HL-60 (cell line): Measurements from ENCODE around the gene ARRB1.
"Not testable (repeated sequence)": the region's sequence is repeated elsewhere in the genome, so short reads cannot be mapped to it uniquely, and the experiment has no call there.

Experiments
- DNase-seq, 2 experiments: peaks; one replicate each; pipeline ENCODE4 v3.0.0-alpha.2; 2010 to 2020; ENCODE audit warnings: low read depth in 1 of 2, low spot score in 1 of 2
- H3K27ac ChIP-seq: fragments of 250-450 bp; sonication (Bioruptor Pico); replicated peaks from 2 replicates; pipeline ENCODE4 v1.5.1; 2020; ENCODE audit warnings: mild to moderate bottlenecking, moderate library complexity
- H3K27me3 ChIP-seq: fragments of 250-450 bp; sonication (Bioruptor Pico); 2 replicates; pipeline ENCODE4 v1.5.1; 2021; ENCODE audit warnings: mild to moderate bottlenecking, moderate library complexity; ENCODE audit not compliant: insufficient read depth, poor library complexity, severe bottlenecking
- H3K4me3 ChIP-seq: replicated peaks from 2 replicates; pipeline ENCODE4 v1.5.1; 2011; ENCODE audit warnings: mild to moderate bottlenecking, control low read depth, low read length; ENCODE audit not compliant: insufficient read depth
- CTCF ChIP-seq: IDR thresholded peaks from one replicate; pipeline ENCODE4 v1.5.1; 2011; ENCODE audit warnings: low read length, control low read depth, inconsistent platforms; ENCODE audit not compliant: insufficient read depth
- GABPA ChIP-seq: IDR thresholded peaks from 2 replicates; pipeline ENCODE4 v1.6.1; 2012; ENCODE audit warnings: low read depth
- POLR2AphosphoS5 ChIP-seq: IDR thresholded peaks from 2 replicates; pipeline ENCODE4 v1.6.1; 2012; ENCODE audit warnings: low read depth
- REST ChIP-seq: IDR thresholded peaks from 2 replicates; pipeline ENCODE4 v1.6.1; 2012; ENCODE audit warnings: low read depth; ENCODE audit not compliant: insufficient replicate concordance
- SPI1 ChIP-seq: IDR thresholded peaks from 2 replicates; pipeline ENCODE4 v1.6.1; 2012; ENCODE audit warnings: low read depth, mild to moderate bottlenecking, borderline replicate concordance

Gene ARRB1

GRCh38 chr11:75380716-75381420, 29.4 kb upstream of the ARRB1 start:
- peak; percentile 44 to 78 for DNase-seq
- Histone ChIP-seq H3K27me3 (no peaks in the 10 kb centered on the region), H3K27ac (peak overlapping the region; percentile 85), H3K4me3 (no peak overlapping the region)
- no peak for TF ChIP-seq GABPA
- TF ChIP-seq REST = no peak
- TF ChIP-seq SPI1 = peak; percentile 93

GRCh38 chr11:75380245-75380644, 28.8 kb upstream of the ARRB1 start:
- DNase-seq = no peak
- Histone ChIP-seq H3K27me3 (no peaks in the 10 kb centered on the region), H3K4me3 (no peak overlapping the region), H3K27ac (peak overlapping the region; percentile 85)
- TF ChIP-seq REST = no peak
- TF ChIP-seq GABPA = no peak
- no peak for TF ChIP-seq SPI1
- no peak for TF ChIP-seq POLR2AphosphoS5
- TF ChIP-seq CTCF = no peak

GRCh38 chr11:75378776-75379175, 27.3 kb upstream of the ARRB1 start:
- not testable (repeated sequence) for DNase-seq, H3K27me3 ChIP-seq, H3K4me3 ChIP-seq, H3K27ac ChIP-seq

GRCh38 chr11:75376175-75376574, 24.7 kb upstream of the ARRB1 start:
- TF ChIP-seq CTCF = no peak
- no peak for TF ChIP-seq SPI1
- no peak for TF ChIP-seq REST
- no peak for DNase-seq
- H3K27ac ChIP-seq = no peak overlapping the region

More at GRCh38 chr11:75376175-75376574, 24.7 kb upstream of the ARRB1 start:
- Histone ChIP-seq H3K4me3 (no peak overlapping the region), H3K27me3 (no peaks in the 10 kb centered on the region)
